ENCODE results near the gene TOLLIP. TPM values are rescaled to one million over a fixed set of nuclear protein-coding genes. Genes with fewer than 3 reads are reported as not detected.

The TOLLIP gene
- total RNA-seq, 1 donor from 2014 or later, result 139 TPM

GRCh38 chr11:1317432-1317831, 8.0 kb upstream of the TOLLIP start:
- no peak for DNase-seq (ENCODE audit: low spot score)

DNA sequence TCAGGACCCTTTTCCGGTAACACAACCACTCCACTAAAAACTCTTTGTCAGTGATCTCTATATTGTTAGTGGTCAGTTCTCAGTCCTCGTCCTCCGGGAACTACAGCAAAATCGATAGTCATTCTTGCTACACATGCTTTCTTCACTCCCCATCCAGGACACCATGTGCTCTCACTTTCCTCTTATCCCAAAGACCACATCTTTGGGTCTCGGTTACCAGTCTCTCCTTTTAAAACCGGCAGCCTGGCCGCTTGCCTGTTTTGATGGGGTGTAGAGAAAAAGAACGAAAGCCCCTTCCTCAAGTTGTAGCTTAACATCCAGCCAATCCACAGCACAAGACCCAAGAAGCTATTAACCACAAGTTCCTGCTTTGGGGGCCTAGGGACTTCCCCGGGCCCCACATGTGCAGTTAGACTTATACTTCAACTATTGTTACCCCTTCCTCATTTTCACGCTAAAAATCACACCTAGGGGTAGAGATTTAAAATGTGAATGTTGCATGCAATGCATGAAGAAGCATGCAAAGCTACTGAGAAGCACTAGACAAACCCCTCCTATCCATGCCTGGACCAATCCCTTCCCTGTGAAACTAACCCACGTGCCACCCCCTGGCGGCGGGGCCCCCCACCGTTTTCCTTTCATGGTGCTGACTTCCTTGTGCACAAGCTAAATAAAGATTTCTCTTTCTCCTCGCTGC, 1.5 kb upstream of the TOLLIP start:
- DNase-seq (ENCODE audit: low spot score), result no peak

DNA sequence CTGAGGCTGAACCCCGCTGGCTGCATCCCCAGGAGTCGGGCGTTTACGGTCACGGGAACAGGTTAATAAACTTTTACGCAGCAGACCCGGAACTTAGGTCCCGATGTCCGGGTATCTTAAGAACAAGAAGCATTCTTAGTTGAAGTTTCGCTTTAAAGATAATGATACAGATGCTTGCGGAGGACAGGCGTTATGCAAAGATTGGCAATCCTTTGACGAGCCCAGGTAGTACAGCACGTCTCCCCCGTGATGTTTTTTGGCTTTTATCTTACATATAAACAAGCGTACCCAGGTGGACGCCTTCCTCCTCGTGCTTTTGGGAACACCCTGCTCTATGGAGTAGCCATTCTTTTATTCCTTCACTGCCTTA, 871 bp upstream of the TOLLIP start:
- DNase-seq (ENCODE audit: low spot score), result no peak

DNA sequence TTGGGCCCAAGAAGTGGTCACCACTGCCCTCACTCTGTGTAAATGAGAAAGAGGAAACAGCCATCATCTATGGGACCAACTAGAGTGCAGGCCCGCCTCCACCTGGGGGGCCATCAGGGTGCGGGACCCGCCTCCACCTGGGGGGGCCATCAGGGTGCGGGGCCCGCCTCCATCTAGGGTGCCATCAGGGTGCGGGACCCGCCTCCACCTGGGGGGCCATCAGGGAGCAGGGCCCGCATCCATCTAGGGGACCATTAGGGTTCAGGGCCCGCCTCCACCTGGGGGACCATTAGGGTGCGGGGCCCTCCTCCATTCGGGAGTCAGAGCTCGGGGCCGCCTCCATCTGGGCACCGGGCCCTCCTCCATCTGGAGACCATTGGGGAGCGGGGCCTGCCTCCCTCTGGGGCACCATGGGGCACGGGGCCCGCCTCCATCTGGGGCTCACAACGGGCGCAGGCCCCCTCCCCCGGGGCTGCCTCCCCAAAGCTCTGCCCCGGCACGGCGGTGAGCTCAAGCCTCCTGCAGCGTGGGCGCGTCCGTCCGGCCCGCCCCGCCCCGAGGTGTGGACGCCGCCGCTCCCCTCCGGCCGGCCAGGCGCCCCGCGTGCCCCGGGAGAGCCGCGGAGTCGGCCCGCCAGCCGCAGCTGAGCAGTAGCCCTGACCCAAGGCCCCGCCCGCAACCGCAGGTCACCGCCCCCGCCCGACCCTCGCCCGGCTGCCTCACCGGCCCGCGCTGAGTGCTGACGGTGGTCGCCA, 512 bp downstream of the TOLLIP start:
- DNase-seq (ENCODE audit: low spot score), result no peak

DNA sequence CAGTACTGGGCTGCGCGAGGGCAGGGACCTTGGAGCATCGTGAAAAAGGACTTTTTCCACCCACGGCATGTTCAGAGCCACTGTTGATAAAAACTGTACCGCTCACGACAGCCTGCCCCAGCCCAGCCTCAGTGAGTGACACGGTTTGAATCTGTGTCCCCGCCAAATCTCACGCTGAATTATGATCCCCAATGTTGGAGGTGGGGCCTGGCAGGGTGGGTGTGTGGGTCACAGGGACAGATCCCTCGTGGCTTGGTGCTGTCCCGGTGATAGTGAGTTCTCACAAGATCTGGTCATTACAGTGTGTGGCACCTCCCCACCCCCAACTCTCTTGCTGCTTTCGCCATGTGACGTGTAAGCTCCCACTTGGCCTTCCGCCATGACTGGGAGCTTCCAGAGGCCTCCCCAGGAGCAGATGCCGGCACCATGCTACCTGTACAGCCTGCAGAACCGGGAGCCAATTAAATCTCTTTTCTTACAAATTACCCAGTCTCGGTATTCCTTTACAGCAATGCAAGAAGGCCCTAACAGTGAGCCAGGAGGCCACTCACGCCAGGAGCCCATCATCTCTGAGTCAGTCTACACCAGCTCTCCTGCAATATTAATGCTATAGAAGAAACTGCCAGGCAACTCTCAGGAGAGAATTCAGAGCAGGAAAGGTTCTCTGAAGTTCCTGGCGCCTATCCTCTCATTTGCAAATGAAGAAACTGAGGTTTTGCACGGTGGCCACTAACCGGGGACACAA, 1.3 kb downstream of the TOLLIP start:
- no peak for DNase-seq (ENCODE audit: low spot score)

DNA sequence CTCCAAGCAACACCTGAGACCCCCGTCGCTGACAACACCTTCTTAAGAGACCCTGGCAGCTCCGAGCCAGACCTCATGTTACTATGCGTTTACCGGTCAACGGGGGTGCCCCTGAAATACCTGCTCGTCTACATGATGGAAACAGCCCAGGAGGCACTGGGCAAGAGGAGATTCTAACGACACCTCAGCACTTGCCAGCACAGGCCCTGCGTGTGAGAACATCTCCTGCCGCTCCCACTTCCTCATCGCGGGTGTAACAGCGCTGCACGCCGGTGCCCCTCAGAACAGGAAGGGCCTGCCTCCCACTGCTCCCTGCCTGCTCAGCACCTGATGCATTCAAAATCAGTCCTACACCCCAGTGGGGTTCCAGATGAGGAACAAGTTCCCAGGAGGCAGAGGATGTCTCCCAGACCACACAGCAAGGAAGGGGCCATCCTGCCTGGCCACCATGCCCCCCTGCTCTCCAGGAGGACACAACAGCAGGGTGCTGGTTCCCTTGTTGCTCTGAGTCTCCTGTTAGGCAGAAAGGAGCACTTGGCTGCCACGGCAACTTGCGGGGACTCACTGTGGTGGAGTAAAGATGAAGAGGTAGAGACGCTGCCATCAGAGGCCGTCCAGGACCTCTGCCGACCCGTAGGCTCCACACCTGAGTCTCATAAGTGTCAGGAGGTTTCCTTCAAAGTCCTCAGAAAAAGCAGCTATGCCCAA, 2.1 kb downstream of the TOLLIP start:
- no peak for DNase-seq (ENCODE audit: low spot score)

GRCh38 chr11:1306186-1307162, 3.0 kb downstream of the TOLLIP start:
- no peak for DNase-seq (ENCODE audit: low spot score)

- DNase-seq (ENCODE audit: low spot score), result peak; percentile 10
Measured at GRCh38 chr11:1305501-1306056, 3.9 kb downstream of the TOLLIP start.

DNA sequence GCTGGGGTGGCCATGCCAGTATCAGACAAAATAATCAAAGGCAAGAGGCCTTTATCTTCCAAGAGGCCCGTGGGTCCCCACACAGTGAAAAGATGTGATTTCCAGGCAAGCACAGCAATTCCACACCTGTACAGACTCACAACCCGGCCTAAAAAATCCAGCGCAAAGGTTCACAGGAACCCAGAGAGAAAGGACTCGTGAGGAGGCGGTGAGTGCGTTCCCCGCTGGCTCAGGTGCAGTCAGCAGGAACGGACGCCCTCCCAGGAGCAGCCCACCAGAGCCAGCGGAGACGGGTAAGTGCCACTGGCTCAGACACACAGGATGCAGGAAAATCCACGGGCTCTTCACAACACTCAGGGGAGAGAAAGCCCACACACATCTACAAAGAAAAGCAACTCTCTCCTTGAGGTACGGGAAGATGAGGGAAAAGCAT, 4.4 kb downstream of the TOLLIP start:
- DNase-seq (ENCODE audit: low spot score), result peak; percentile 10

DNA sequence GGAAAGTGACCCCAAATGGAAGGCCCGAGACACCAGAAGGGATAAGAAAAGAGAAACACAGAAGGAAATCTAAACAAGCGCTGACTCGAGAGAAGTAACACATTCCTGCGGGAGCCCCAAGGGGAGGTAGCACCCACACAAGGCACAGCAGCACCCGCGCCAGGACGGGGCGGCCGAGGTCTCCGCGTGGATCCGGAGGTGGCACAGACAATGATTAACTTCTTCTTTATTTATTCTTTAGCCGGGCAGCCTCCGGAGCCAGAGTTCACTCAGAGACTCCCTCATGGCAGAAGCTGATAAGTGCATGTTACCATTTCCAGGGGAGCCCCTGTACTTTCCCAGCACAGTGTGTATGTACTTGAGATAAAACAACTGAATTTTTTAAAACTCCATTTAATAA, 5.1 kb downstream of the TOLLIP start:
- DNase-seq (ENCODE audit: low spot score), result peak; percentile 79

- no peak for DNase-seq (ENCODE audit: low spot score)
Measured at GRCh38 chr11:1303973-1304372, 5.5 kb downstream of the TOLLIP start.

GRCh38 chr11:1303126-1303821, 6.2 kb downstream of the TOLLIP start:
- no peak for DNase-seq (ENCODE audit: low spot score)

- no peak for DNase-seq (ENCODE audit: low spot score)
Measured at GRCh38 chr11:1302461-1303125, 6.8 kb downstream of the TOLLIP start.

- DNase-seq (ENCODE audit: low spot score), result no peak
Measured at GRCh38 chr11:1302041-1302460, 7.4 kb downstream of the TOLLIP start.

DNA sequence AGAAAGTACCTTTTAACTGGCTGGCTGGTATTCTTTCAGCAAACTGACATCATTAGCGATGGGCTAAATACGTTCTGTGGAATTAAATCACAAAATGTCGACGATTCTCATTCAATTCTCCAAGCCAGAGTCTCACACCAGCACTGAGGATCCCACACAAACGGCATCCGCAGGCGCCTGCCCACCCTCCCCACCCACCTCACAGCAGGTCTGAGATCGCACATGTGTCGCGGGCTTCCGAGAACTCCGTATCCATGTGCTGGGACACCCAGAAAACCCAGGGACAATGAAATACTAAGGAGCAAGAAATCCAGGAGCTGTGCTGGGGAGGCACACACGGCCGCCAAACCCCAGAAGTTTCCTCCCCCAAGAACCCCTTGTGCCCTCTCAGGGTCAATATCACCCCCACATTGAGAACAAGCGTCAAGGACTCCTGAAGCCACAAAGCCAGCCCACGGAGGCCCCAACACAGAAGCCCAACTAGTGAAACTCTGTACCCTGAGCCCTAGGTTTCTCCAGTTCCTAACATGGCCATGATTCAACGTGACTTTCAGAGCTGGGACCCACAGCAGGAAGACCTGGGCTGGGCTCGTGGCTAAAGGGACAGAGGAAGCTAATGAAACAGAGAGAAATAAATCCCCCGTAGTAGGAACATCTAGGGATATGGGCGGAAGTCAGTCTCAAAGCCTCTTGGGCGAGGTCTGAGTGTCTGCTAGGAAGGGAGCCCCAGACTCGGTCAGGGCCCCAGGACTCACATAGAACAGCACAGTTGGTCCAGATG, 8.0 kb downstream of the TOLLIP start:
- no peak for DNase-seq (ENCODE audit: low spot score)

DNA sequence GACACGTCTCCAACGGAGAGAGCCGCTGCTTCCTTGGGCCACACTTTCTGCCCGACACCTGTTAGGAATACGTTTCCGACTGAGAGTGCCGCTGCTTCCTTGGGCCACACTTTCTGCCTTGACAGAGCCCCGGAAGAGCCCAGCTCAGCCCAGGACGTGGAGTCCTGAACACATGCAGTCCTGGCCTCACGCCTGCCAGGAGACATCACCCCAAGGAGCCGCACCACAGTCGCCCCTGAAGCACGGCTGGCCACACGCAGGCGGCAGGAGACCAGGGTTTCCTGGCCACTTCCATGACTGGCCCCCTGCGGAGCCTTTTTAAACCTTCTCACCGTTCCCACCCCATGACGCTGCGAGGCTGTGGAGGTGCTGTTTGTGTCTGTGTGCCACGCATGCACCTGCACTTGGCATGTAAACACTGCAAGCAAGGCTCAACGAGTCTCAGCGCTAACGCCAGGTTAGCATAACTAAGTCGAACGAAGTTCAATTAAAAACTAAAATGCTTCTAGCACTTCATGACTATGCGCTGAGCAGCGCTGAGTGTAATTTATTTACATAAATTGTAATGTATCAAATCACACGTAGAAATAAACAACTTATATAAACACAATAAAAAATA, 8.8 kb downstream of the TOLLIP start:
- no peak for DNase-seq (ENCODE audit: low spot score)

DNA sequence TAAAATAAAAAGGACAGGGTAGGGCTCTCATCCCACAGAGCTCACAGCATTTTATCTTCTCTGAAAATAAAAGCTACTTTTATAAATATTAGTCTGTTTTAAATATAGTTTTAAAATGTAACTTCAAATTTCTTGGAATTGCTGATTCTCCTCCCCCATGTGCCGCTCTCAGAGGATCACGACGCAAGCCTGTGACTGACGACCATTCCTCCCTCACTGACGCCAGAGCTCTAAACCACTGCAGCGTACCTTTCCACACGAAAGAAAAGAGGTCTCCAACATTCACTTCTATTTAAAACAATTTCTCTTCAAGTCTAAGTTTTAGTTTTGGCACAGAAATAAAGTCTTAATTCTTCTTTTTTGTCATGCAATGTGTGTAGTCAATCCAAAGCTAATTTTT, 9.3 kb downstream of the TOLLIP start:
- DNase-seq (ENCODE audit: low spot score), result no peak

GRCh38 chr11:1299621-1300020, 9.8 kb downstream of the TOLLIP start:
- no peak for DNase-seq (ENCODE audit: low spot score)
